Iris pigment epithelial cell (primary cell): Measurements from ENCODE around the gene CDH6.
A peak's percentile ranks its signal among the peaks of the same experiment; 100 is the strongest.

ENCODE experiments used
- DNase-seq: peaks from one replicate; pipeline ENCODE4 v3.0.0-alpha.2; 2011; ENCODE audit warnings: low read depth

The CDH6 gene

DNA sequence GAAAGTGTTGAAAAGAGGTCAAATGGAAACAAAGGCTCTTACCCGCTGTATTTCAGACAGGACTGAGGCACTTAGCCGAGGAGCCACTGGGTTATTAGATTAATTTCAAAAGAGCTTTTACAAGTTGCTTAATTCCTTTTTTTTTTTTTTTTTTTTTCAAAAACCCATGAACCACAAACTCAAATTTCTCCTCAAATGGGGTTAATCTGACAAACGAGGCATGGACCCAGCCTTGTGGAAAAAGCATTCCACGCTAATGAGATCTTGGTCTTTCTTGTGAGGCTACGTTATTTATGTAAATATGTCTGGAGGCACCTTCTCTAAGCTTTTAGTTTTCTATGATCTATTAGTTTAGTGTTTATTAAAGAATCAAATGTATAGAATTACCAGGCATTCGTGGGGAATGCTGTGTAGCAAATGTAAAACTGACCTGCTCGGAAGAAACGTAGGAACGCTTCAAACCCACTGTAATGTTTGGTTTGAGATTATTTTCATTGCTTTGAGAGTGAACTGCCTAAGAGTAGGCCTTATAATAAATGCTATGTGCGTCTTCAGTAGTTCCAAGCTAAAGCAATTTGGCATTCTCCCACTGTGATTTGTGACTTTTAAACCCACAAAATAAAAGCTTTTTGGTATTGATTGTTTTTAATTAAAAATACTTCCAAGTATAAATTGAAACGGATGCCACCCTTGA lies 134.7 kb downstream of the CDH6 start:
- DNase-seq: no peak

DNA sequence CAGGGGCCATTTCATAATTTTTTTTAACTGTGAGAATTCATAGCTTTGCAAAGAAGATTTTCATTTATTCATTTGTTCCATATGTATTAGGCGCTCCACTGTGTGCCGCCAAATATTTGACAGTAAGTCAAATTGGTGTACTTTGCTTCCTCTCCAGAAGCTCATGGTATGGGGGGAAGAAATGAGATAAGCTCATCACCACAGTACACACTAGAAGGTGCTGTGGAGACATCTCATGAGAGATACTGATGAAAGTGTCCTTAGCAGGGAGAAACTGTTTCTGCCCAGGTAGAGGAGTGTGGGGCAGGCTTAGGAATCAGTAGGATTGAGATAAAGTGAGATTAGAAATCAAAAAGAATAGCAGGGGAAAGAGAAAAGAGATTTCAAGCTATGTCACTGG lies 136.2 kb downstream of the CDH6 start:
- peak; percentile 5 for DNase-seq

DNA sequence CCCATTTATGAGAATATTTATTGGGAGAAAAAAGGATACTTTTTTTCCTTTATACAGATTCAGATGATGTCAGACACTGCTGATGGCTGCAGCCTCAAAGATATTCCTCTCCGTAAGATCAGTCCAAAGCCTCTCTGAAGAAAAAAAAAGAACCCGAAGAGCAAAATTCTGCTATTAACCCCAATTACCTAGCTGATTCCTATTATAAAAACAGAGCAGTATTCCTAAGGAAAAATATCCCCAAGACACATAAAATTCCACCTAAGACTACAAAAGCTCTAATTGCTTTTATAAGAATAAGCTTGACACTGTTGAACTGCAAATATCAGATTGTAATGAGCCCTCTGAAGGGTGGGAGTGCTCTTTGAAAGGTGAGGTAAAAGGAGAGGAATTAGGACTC lies 138.7 kb downstream of the CDH6 start:
- DNase-seq: no peak

DNA sequence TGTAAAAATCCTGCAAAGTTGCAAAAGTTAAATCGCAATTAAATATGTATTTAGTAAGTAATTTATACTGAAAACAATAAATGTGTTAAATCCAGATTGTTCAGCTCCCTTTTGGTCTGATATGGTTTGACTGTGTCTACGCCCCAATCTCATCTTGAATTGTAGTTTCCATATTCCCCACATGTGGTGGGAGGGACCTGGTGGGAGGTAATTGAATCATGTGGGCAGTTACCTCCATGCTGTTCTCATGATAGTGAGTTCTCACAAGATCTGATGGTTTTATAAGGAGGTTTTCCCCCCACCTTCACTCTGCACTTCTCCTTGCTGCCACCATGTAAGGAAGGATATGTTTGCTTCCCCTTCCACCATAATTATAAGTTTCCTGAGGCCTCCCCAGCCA lies 140.0 kb downstream of the CDH6 start:
- no peak for DNase-seq

DNA sequence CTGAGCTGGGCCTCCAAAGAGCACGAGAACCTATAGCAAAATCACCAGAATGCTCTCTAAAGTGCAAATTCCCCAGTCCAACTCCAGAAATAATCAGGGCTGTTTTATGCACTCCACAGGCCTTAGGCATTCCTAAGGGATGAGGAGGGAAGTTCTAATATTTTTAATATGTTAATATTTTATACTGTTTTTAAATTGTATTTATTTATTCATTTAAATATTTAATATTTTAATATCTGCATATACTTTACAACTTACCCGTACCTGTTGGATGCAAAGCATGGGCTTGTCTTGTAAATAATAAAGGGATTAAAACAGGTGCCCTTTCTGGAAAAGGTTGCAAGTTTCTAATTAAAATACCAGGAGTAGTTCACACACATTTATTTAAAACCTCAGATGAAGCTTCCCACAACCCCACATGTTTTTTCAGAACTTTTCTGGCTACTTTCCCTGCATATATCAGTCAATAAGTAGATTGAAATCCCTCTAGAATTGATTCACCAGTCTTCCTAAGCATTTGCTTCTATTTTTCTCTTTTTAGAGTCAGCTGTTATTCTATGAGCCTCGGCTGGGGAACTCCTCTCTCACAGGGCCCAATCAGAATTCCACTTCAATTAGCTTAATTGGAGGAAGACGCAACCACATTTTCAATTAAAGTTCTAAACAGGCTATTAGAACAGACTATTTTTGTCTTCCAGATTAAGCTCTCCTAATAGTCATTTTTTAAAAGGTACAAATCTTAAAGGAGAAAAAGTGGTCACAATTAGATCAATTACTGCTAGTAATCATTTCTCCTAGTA lies 140.8 kb downstream of the CDH6 start:
- no peak for DNase-seq

DNA sequence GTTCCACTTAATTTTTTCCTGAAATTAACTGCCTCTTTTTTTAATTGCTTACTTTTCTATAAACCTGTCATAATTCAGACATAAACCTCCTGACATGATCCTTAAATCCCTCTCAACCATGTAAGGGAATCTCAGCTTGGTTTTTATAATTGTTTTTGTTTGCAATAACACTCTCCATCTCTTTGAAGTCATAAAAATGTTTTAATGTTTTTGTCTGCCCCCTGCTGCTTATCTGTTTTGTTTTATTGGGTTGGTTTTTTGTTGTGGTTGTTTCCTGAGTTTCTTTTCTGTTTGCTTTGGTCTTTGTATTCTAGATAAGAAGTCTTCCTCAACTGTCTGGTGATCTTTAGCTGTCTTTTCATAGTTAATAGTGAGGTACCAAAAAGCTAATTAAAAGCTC lies 142.0 kb downstream of the CDH6 start:
- DNase-seq: no peak

DNA sequence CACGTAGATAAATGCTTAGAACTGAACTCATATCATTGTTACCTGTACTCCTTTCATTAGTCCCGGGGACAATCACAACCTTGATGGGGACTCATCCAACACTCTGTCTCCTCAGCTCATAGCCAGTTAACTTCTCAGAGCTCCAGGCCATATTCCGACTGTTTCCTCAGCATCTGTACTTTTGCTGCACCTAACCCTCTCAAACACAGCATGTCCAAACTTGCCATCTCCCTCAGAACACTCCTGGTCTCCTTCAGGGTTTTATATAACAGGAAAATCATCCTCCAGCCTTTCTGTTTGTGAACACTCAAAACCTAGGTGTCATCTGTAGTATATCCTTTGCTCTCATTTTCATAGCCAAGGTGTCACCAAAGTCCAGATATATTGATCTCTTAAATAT lies 150.5 kb downstream of the CDH6 start:
- DNase-seq: no peak

DNA sequence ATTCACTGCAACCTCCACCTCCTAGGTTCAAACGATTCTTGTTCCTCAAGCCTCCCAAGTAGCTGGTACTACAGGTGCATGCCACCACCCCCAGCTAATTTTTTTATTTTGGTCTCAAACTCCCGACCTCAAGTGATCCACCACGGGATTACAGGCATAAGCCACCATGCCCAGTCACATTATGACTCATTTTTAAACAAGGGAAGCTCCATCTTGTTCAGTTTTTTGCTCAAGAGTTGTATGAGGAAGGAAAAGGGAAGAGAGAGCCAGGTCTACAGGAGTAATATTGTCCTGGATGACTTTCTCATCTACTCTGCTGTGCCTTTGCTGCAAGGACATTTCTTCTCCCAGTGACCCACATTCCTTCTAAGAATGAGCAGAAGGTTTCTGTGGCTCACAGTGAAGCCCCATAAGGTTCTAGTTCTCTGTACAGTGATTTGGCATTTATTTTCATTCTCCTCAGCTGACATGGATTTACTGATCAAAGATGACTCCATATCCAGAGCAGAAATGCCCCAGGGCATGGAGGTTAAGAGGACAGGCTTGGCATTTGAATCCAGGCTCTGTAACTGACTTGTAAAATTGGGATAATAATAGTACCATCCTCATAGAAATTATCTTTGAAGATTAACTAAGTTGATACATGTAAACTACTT lies 153.5 kb downstream of the CDH6 start:
- DNase-seq: peak; percentile 19

DNA sequence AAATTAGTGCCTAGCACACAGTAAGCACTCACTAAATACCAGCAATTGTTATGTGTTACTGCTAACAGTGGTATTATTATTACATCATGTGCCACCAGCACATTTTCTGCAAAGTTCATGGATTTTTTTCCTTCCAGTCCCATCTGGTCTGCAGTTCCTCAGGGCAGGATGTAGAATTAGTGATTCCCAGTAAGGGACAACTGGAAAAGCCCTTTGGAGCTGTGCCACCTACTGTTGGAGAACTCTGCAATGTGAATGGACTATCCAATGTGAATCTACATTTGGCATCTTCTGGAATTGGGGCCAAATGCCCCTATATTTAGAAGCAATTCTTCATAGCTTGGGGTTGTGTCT lies 154.0 kb downstream of the CDH6 start:
- DNase-seq: no peak

DNA sequence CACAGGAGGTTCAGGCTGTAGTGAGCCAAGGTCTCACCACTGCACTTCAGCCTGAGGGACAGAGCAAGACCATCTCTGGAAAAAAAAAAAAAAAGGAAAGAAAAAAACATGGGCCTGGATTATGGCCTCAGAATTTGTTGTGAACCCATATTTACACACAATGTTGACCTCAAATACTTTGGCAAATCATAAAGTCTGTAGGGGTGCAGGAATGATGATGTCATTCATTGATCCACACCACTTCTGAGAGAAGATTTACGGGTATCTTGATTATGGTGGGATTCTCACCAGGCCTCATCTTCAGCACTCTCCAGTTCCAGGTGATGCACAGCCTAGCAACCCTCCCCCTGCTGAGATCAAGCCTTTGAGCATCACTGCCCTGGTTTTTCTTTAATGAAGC lies 156.9 kb downstream of the CDH6 start:
- no peak for DNase-seq

DNA sequence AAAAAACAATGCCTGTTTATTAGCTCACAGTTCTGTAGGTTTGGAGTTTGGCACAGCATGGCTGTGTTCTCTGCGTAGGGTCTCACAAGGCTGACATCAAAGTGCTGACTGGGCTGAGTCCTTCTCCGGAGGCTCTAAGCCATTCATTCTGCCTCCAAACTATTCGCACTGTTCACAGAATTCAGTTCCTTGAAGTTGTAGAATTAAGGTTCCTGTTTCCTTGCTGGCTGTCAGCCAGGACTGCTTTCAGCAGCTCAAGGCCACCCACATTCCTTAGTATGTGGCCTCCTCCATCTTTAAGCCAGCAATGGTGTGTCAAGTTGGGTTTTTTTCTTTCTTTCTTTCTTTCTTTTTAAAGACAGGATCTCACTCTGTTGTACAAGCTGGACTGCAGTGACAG lies 161.9 kb downstream of the CDH6 start:
- peak; percentile 12 for DNase-seq

DNA sequence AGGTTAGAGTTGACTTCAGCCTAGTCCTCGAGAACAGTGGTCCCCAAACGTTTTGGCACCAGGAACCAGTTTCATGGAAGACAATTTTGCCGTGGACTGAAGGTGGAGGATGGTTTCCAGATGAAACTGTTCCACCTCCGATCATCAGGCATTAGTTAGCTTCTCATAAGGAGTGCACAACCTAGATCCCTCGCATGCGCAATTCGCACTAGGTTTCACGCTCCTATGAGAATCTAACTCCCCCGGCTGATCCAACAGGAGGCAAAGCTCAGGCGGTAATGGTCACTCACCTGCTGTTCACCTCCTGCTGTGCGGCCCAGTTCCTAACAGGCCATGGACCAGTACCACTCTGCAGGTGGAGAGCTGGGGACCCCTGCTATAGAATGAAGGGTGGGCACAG lies 163.6 kb downstream of the CDH6 start:
- DNase-seq: no peak

DNA sequence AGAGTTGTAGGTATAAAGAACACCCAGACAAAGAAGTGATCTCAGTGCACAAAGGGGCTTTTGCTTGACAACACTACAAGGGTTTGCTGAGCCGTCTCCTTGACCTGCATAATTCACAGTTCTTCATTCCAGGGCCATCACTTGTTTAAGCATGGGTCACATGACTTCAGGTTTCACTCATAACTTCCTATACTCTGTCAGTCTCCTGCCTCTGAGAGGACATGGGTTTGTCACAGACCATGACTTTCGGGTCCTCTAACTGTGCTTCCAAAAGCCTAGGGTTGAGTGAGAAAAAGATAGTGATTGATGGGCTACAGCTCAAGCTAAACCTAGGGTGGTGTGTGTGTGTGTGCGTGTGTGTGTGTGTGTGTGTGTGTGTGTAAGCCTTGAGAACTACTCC lies 166.4 kb downstream of the CDH6 start:
- no peak for DNase-seq

DNA sequence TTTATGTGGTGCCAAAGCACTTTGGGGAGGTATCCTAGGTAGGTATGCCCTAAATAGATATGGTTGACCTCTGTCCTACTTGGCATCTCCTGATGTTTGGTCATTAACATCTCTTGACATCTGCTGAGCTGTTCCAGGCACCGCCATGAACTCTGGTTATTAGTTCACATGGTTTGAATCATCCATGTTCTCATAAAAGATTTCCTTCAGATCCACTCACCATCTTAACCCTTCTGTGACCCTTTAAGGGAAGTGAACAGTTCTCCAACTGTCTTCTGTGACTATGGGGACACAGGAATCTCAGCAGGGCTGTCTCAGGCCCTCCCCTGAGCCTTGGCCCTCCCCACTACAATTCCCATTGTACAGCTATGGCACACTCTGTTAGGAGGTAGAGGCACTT lies 167.7 kb downstream of the CDH6 start:
- DNase-seq: peak; percentile 87

DNA sequence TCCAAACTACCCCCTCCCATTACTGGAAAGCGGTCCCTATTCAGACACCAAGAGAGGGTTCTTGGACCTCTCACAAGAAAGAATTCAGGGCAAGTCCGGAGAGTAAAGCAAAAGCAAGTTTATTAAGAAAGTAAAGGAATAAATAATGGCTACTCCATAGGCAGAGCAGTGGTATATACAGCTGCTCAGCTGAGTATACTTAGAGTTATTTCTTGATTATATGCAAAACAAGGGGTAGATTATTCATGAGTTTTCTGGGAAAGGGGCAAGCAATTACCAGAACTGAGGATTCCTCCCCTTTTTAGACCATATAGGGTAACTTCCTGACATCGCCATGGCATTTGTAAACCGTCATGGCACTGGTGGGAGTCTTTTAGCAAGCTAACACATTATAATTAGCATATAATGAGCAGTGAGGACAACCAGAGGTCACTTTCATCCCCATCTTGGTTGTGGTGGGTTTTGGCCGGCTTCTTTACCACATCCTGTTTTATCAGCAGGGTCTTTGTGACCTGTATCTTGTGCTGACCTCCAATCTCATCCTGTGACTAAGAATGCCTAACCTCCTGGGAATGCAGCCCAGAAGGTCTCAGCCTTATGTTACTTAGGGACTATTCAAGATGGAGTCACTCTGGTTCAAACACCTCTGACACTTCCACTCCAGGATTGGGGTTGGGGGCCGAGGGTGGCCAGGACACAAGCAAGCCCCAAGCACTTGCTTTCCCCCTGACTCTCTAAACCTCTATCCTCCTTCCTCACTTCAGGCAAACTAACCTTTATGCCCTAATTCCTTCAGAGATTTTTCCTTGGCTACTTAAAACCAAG lies 168.4 kb downstream of the CDH6 start:
- DNase-seq: peak; percentile 62

DNA sequence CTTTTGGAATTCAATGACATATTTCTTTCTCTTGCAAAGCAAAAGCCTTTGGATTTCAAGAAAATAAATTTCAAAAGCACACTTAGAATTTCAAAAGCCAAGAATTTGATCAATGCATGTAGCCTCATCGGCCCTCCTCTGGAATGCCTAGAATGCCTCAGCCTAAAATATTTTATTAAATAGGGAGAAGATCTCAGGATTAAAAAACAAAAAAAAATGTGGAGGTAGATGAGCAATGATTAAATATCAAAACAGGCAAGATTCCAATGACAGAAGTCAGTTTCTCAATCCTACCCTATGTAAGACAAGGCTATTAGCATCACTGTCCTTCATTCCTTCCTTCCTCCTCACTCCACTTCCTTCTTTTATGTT lies 169.0 kb downstream of the CDH6 start:
- peak; percentile 72 for DNase-seq

DNA sequence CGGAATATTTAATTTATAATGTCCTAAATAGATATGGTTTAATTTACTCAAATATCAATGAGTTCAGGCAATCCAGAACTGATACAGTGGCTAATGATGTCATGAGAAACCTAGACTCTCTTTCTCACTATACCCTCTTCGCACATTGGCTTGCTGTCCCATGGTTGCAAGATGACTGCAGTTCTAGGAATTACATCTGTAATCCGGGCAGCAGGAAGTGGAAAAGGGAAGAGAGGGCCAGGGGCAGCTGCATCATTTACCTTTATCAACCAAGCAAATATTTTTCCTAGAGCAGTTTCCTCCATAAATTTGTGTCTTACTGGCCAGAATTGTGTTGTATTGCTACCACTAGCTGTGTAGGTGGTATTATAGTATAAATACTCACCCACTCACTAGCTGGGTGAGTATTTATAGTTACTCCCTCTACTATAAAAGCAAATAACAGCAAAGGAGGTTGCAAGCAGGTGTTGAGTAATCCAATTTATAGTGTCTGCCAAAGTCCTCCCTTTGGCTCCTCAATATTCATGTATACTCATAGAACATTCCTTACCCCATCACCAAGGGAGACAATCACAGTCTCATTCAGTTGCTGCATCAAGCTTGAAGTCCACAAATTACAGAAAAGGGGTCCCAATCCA lies 169.6 kb downstream of the CDH6 start:
- peak; percentile 86 for DNase-seq

DNA sequence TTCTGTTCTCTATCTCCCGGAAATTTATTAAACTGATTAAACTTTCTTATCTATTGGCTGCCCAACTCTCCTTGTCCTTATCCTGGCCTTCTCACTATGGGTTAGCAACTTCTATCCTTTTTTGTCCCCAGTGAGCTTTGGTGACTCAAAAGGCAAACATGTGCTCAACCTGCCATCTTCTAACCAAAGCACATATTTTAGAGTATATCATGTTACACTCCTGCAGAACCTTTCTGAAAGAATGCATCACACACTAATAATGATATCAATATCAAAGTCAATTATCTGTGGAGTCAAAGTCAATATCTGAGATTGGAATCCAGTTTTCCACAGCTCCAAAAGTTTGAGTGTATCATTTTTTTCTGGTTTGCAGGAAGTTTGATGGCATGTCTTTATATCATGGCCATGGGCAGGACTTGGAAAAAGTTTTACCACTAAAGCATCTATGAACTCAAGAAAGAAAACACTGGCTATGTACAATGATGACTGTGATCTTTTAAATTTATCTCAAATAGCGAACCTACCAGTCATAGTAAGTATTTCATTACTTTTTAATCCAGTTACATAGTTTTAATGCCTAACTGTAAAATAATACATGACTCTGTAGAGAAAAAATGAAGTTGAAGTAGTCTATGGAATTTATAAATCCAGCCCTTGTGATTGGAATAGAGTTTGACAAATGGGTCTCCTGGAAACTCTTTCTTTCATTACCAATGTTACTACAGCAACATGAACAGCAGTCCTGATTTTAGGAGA lies 171.6 kb downstream of the CDH6 start:
- peak; percentile 89 for DNase-seq

DNA sequence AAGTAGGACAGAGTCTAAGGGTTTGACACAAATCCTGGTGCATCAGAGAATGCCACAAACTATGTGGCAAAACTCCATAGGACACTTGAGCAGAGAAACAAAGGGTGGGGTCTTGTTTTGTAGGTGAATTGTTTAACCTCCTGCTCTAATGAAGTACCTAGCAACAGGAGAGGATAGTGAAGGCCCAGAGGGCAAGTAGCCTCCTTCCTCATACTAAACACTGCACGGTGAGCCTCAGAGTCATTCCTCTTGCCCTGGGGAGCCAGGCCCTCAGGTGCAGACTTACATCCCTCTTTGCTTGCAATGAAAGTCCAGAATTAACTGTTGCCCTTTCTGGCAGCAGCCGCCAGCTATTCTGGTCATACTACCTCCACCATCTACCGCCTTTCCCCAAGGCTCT lies 172.3 kb downstream of the CDH6 start:
- no peak for DNase-seq

DNA sequence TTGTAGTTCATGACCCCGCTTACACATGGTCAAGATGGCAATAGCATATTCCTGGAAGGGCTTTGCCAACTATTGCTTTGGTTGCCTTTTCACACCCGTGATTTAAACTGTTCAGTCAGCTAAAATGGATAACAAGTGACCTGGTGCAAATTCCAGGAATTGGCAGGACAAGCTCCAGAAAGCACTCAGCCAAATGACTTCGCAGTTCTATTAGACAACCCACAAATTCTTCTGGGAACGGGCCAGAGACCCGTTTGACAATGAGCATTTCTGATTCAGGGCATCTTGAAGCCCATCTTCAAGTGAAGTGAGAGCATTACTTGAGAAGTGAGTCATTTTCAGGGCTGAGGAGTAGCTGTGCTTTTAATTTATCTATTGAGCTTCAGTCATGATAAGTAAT lies 173.5 kb downstream of the CDH6 start:
- peak; percentile 60 for DNase-seq

DNA sequence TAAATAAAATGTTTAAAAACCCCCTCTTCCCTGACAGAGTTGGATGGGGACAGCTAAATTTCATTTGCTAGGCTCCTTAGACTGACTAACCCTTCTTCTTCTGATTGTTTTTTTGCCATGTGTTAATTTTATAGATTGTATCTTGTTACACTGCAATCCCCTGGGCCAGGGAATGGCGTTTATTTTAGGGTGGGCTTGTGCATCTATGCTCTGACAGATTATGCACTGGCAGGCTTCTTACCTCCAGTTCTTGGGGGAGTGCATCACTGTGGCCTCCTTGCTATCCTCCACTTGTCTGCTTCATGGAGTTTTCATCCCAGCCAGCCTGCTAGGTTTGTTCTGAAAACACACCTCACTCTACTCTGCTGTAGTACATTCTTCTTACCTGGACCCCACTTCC lies 178.6 kb downstream of the CDH6 start:
- no peak for DNase-seq
